Fibroblast of pulmonary artery (primary cell): ENCODE results near the gene FHOD3.

ENCODE experiments used
- DNase-seq: peaks from one replicate; pipeline ENCODE4 v3.0.0-alpha.2; 2010; ENCODE audit warnings: low read depth
- H3K4me3 ChIP-seq: replicated peaks from 2 replicates; pipeline ENCODE4 v1.5.1; 2011; ENCODE audit warnings: low read depth, mild to moderate bottlenecking, control low read depth, low read length, moderate library complexity
- CTCF ChIP-seq: IDR thresholded peaks from 2 replicates; pipeline ENCODE4 v1.5.1; 2011; ENCODE audit warnings: mild to moderate bottlenecking, control low read depth, low read length, inconsistent platforms; ENCODE audit errors: missing control alignments

The FHOD3 gene

GRCh38 chr18:36798738-36799473 lies 501.4 kb downstream of the FHOD3 start:
- H3K4me3 ChIP-seq, result no peak overlapping the region
- TF ChIP-seq CTCF, result no peak
- no peak for DNase-seq

GRCh38 chr18:36805105-36805504 lies 507.6 kb downstream of the FHOD3 start:
- H3K4me3 ChIP-seq, result no peak overlapping the region
- DNase-seq, result no peak
- TF ChIP-seq CTCF, result no peak

- TF ChIP-seq CTCF, result no peak
- H3K4me3 ChIP-seq, result no peak overlapping the region
- DNase-seq, result peak; percentile 54
Measured at GRCh38 chr18:36808681-36809080, 511.2 kb downstream of the FHOD3 start.

- DNase-seq, result peak; percentile 81
- TF ChIP-seq CTCF, result peak; percentile 85
- H3K4me3 ChIP-seq, result no peak overlapping the region
Measured at GRCh38 chr18:36809590-36810381, 512.3 kb downstream of the FHOD3 start.

GRCh38 chr18:36811430-36811829 lies 513.9 kb downstream of the FHOD3 start:
- H3K4me3 ChIP-seq, result no peak overlapping the region
- TF ChIP-seq CTCF, result no peak
- no peak for DNase-seq

GRCh38 chr18:36811955-36812354 lies 514.4 kb downstream of the FHOD3 start:
- peak; percentile 25 for DNase-seq
- TF ChIP-seq CTCF, result no peak
- H3K4me3 ChIP-seq, result no peak overlapping the region

GRCh38 chr18:36812678-36813077 lies 515.2 kb downstream of the FHOD3 start:
- TF ChIP-seq CTCF, result no peak
- DNase-seq, result peak; percentile 65
- no peak overlapping the region for H3K4me3 ChIP-seq
